CD4-positive, alpha-beta T cell treated with Interleukin-6 for 4 hours (primary cell): ENCODE data around the gene OR10G8.

ENCODE experiments used
- DNase-seq: peaks from one replicate; pipeline ENCODE4 v3.0.0-alpha.2; 2020; ENCODE audit warnings: mixed read lengths

Gene OR10G8

DNA sequence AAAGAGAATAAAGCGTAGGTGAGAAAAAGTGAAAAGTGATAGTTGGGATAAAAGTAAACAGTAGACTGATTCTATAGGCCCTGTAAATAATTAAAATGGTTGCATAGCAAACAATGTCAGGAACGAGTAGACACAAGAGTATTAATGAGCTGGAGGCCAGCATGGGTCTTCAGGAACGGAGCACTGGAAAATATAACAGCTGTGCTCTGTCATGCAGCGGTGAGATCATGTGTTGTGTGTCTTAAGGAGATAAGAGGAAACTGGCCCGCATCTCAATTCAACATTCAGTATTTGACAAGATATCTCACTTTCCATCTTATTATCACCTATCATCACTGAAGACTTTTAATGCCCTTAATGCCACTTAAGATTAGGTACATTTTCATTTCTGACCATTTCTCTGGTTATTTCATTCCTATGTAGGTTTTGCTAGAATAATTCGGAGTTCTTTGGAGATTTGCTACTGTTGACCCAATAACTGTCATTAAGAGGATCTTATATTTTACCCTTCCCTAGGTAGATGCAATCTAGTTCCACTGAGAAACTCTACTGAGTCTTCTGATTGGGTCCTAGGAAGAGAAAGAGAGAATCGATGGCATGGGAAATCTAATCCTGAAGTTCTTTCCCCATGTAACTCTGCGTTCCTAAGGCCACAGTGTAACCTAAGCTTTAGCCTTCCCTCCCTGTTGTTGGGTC is 53.2 kb downstream of the OR10G8 start:
- DNase-seq = no peak
